Kidney (tissue), 14 donors: Measurements from ENCODE around the gene CMTM8. TPM values are rescaled to one million over a fixed set of nuclear protein-coding genes. Genes with fewer than 3 reads are reported as not detected.

Source experiments
- DNase-seq, 5 donors: peaks; one replicate each; pipeline ENCODE4 v3.0.0-alpha.2; 2013 to 2020
- FAIRE-seq: peaks from 2 replicates; lab custom pipeline; 2012; peaks lifted over from hg19 to GRCh38; lab: Jason Lieb, UNC
- H3K27ac ChIP-seq, 2 donors: one replicate each; pipeline ENCODE4 v1.7.0; 2013; ENCODE audit warnings: low read depth in 2 of 2, low read length in 2 of 2, inconsistent platforms in 1 of 2
- H3K27me3 ChIP-seq: one replicate; pipeline ENCODE4 v1.7.1; 2013; ENCODE audit warnings: low read length, inconsistent platforms; ENCODE audit not compliant: control insufficient read depth, insufficient read depth
- H3K36me3 ChIP-seq, 3 donors: one replicate each; pipeline versions ENCODE4 v1.7.0 to v1.7.1; 2013; ENCODE audit warnings: low read length in 3 of 3, control low read depth in 1 of 3, inconsistent platforms in 1 of 3; ENCODE audit not compliant: insufficient read depth in 3 of 3, control insufficient read depth in 2 of 3
- H3K4me1 ChIP-seq, 3 donors: one replicate each; pipeline versions ENCODE4 v1.7.0 to v1.7.1; 2013; ENCODE audit warnings: low read length in 3 of 3, inconsistent platforms in 1 of 3, low read depth in 1 of 3; ENCODE audit not compliant: control insufficient read depth in 2 of 3, insufficient read depth in 2 of 3
- H3K4me3 ChIP-seq, 3 donors: one replicate each; pipeline versions ENCODE4 v1.7.0 to v1.8.1; 2013; ENCODE audit warnings: low read length in 3 of 3, control low read depth in 1 of 3, inconsistent platforms in 1 of 3
- H3K9ac ChIP-seq, 3 donors: one replicate each; pipeline versions ENCODE4 v1.7.0 to v1.7.1; 2013; ENCODE audit warnings: low read length in 3 of 3, control low read depth in 1 of 3, inconsistent platforms in 1 of 3
- H3K9me3 ChIP-seq, 3 donors: one replicate each; pipeline versions ENCODE4 v1.7.0 to v1.7.1; 2013; ENCODE audit warnings: low read length in 3 of 3, control low read depth in 1 of 3, inconsistent platforms in 1 of 3; ENCODE audit not compliant: control insufficient read depth in 2 of 3, insufficient read depth in 1 of 3
- CTCF ChIP-seq: IDR thresholded peaks from 3 replicates; pipeline ENCODE4 v1.5.1; 2012; ENCODE audit warnings: mild to moderate bottlenecking, moderate library complexity, borderline replicate concordance; ENCODE audit not compliant: insufficient read depth; ENCODE audit errors: extremely low read depth
- intact Hi-C: fragments of 100-400 bp; cut with DNase I; formaldehyde crosslinking; loops from one replicate; pipeline ENCODE4 v1.11.1; 2022
- polyA plus RNA-seq: library from polyadenylated mRNA; stranded (reverse); fragments of 350-450 nt; fragmentation: Illumina TruSeq; extraction: RNeasy Lipid Tissue Mini Kit (QIAGEN cat#74804); gene quantifications from one replicate; pipeline ENCODE4 v1.2.3, GENCODE V29; 2014; ENCODE audit warnings: low read depth, low replicate concordance; ENCODE audit not compliant: insufficient read depth
- total RNA-seq: library from RNA; stranded (reverse); fragmentation: NEBNext Ultra II Directional; extraction: Animal tissue kit (Norgen Biotek cat#: 25700); gene quantifications from one replicate; pipeline ENCODE4 v1.2.1, GENCODE V29; 2021
- donor health status: control.
- donor health status: control.
- donor health status: control.
- donor health status: control.
- donor health status: control.
- donor health status: DM: yes; HTN: yes; CAD: no.
- donor health status: Normal renal cell carcinoma (clear cell type).

Gene CMTM8
- total and polyA plus RNA-seq, 2 donors from 2014 or later = 5.4 to 9.6 TPM

GRCh38 chr3:32306072-32306471 lies 67.6 kb downstream of the CMTM8 start:
- no peaks in the 10 kb centered on the region for H3K36me3 ChIP-seq
- no peak overlapping the region for H3K9ac ChIP-seq
- no peak overlapping the region for H3K4me3 ChIP-seq
- no peak for TF ChIP-seq CTCF
- FAIRE-seq (no peak), DNase-seq (no peak)
- H3K27me3 ChIP-seq = no peaks in the 10 kb centered on the region
- H3K27ac ChIP-seq = no peak overlapping the region
- no peaks in the 10 kb centered on the region for H3K9me3 ChIP-seq
- H3K4me1 ChIP-seq = peaks cover 8 to 12% (median 10%) of the 10 kb centered on the region in 3 donors
- intact Hi-C loops = no loop called here

DNA sequence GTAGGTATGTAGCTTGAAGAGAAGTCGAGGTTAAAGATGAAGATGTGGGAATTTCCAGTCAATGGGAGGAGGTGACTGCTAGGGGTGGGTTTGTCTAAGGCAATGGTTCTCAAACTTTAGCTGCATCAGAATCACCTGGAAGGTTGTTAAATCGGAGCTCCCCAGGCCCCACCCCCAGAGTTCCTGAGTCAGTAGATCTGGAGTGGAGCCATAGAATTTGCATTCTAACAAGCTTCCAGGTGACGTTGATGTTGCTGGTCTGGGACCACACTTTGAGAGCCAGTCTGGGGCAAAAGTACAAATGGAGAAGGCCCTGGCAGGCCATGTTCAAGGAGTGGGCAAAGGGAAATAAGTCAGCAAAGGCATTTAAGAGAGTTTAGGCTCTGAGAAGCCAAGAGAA lies 69.1 kb downstream of the CMTM8 start:
- no peak for FAIRE-seq
- no peak overlapping the region for H3K27ac ChIP-seq
- no peaks in the 10 kb centered on the region for H3K27me3 ChIP-seq
- no peak overlapping the region for H3K4me3 ChIP-seq
- no peak for TF ChIP-seq CTCF
- no peak overlapping the region for H3K9ac ChIP-seq
- intact Hi-C loops = no loop called here
- peaks cover 8 to 12% (median 10%) of the 10 kb centered on the region in 3 donors for H3K4me1 ChIP-seq
- no peaks in the 10 kb centered on the region for H3K36me3 ChIP-seq
- DNase-seq = no peak
- H3K9me3 ChIP-seq = no peaks in the 10 kb centered on the region

- H3K9me3 ChIP-seq = no peaks in the 10 kb centered on the region
- no peak for TF ChIP-seq CTCF
- no peak for DNase-seq
- no peaks in the 10 kb centered on the region for H3K36me3 ChIP-seq
- FAIRE-seq = no peak
- intact Hi-C loops = no loop called here
- no peaks in the 10 kb centered on the region for H3K27me3 ChIP-seq
- no peak overlapping the region for H3K4me3 ChIP-seq
- H3K27ac ChIP-seq = no peak overlapping the region
- no peak overlapping the region for H3K9ac ChIP-seq
- peaks cover 8 to 10% (median 10%) of the 10 kb centered on the region in 3 donors for H3K4me1 ChIP-seq
These were observed 69.9 kb downstream of the CMTM8 start for GRCh38 chr3:32308378-32308777.

DNA sequence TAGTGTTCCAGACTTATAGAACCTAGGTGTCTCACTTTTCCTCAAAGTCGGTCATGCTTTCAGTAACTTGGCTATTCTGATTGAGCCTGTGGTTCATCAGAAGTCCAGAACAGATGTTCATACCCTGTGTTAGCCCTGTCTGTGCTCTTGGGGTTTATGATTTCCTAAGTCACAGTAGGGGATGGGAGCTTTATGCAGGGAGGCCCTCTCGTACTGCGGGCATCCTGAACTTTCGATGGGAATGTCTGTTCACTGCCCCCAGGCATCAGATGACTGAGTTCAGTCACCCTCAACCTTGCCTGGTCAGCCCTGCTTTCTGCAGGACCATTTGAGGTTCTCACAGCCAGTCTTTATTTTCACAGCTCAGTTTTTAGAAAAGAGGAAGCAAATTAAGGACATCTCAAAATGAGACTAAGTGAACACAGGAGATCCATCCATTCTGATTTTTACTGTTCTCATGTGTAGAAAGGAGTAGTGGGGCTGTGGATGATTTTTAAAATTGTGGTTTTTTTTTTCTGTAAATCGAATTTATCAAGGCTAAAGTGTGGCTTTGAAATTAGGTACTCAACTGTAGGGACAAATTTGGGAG lies 71.3 kb downstream of the CMTM8 start:
- no peaks in the 10 kb centered on the region for H3K9me3 ChIP-seq
- FAIRE-seq = no peak
- H3K27ac ChIP-seq = no peak overlapping the region
- H3K4me1 ChIP-seq = peaks cover 4 to 13% (median 7%) of the 10 kb centered on the region in 3 donors
- TF ChIP-seq CTCF = no peak
- H3K9ac ChIP-seq = no peak overlapping the region
- H3K27me3 ChIP-seq = no peaks in the 10 kb centered on the region
- intact Hi-C loops = no loop called here
- H3K36me3 ChIP-seq = no peaks in the 10 kb centered on the region
- no peak overlapping the region for H3K4me3 ChIP-seq
- DNase-seq = peak in 2 of 5 donors; percentile 43 to 51
